HepG2 (cell line): Measurements from ENCODE around the gene KRTAP12-4. TPM values are rescaled to one million over a fixed set of nuclear protein-coding genes. Genes with fewer than 3 reads are reported as not detected.

Experiments used
- FUBP1 ChIP-seq: sonication (generic); formaldehyde crosslinking; IDR thresholded peaks from 2 replicates; pipeline ENCODE4 v1.5.1; 2020; ENCODE audit warnings: missing genetic modification reagents, mild to moderate bottlenecking, borderline replicate concordance
- HNRNPH1 ChIP-seq: fragments of 200-400 bp; formaldehyde crosslinking; optimal IDR thresholded peaks from 2 replicates; pipeline ENCODE3; 2017; ENCODE audit warnings: mild to moderate bottlenecking, low read depth, low read length
- IRX3 ChIP-seq: sonication (generic); formaldehyde crosslinking; IDR thresholded peaks from 2 replicates; pipeline ENCODE4 v1.8.1; 2023; ENCODE audit warnings: mild to moderate bottlenecking, low read depth, missing genetic modification reagents, borderline replicate concordance
- KDM2A ChIP-seq: sonication (generic); formaldehyde crosslinking; IDR thresholded peaks from 2 replicates; pipeline ENCODE4 v1.4.0; 2020; ENCODE audit warnings: low read depth, missing genetic modification reagents, borderline replicate concordance
- PCBP1 ChIP-seq: fragments of 200-400 bp; formaldehyde crosslinking; IDR thresholded peaks from 2 replicates; pipeline ENCODE4 v1.6.1; 2017; ENCODE audit warnings: mild to moderate bottlenecking, low read depth, low read length, borderline replicate concordance
- POLR2AphosphoS5 ChIP-seq: IDR thresholded peaks from 2 replicates; pipeline ENCODE4 v1.6.1; 2012; ENCODE audit warnings: low read depth, low read length
- RERE ChIP-seq: IDR thresholded peaks from 2 replicates; pipeline ENCODE4 v1.6.1; 2016; ENCODE audit warnings: low read depth, missing genetic modification reagents, missing compliant biosample characterization
- ZFP90 ChIP-seq: sonication (generic); formaldehyde crosslinking; IDR thresholded peaks from 2 replicates; pipeline ENCODE4 v1.8.0; 2022; ENCODE audit warnings: missing genetic modification reagents, mild to moderate bottlenecking, inconsistent platforms, borderline replicate concordance
- ZNF253 ChIP-seq: sonication (generic); formaldehyde crosslinking; IDR thresholded peaks from 2 replicates; pipeline ENCODE4 v1.8.0; 2022; ENCODE audit warnings: mild to moderate bottlenecking, missing genetic modification reagents, borderline replicate concordance
- ZNF558 ChIP-seq: sonication (generic); formaldehyde crosslinking; IDR thresholded peaks from 2 replicates; pipeline ENCODE4 v1.9.0; 2022; ENCODE audit warnings: mild to moderate bottlenecking, missing genetic modification reagents, borderline replicate concordance
- ZNF749 ChIP-seq: sonication (generic); formaldehyde crosslinking; IDR thresholded peaks from 2 replicates; pipeline ENCODE4 v1.8.0; 2022; ENCODE audit warnings: mild to moderate bottlenecking, missing genetic modification reagents, moderate library complexity, borderline replicate concordance
- polyA plus RNA-seq, 8 experiments: library from polyadenylated mRNA; depleted of rRNA in 3 of 8; stranded (reverse) in 7 of 8; unstranded in 1 of 8; fragments of >200 nt; fragmentation: Illumina TruSeq in 4 of 8; extraction: Trizol in 4 of 8; gene quantifications; 2 replicates each; pipeline versions ENCODE4 v1.2.1 to v1.2.3, GENCODE V29; 2011 to 2016; ENCODE audit warnings: low read depth in 4 of 8, missing spikeins in 1 of 8, mixed read lengths in 1 of 8; ENCODE audit not compliant: insufficient read depth in 1 of 8
- total RNA-seq, 5 experiments: library from RNA; depleted of rRNA; stranded (reverse); fragments of >200 nt; fragmentation: Illumina TruSeq; extraction: Trizol; gene quantifications; 2 replicates each; pipeline ENCODE4 v1.2.3, GENCODE V29; 2016; ENCODE audit warnings: low read depth in 1 of 5
- TF ChIP-seq, protein P1 (sequence below): sonication (generic); formaldehyde crosslinking; IDR thresholded peaks from 2 replicates; pipeline ENCODE4 v1.8.1; 2022; ENCODE audit warnings: mild to moderate bottlenecking, missing genetic modification reagents

Gene KRTAP12-4
- total and polyA plus RNA-seq, 2 of the 13 experiments (the other 11 are each of a cell fraction or from before 2014, with no cell fraction given): not detected

DNA sequence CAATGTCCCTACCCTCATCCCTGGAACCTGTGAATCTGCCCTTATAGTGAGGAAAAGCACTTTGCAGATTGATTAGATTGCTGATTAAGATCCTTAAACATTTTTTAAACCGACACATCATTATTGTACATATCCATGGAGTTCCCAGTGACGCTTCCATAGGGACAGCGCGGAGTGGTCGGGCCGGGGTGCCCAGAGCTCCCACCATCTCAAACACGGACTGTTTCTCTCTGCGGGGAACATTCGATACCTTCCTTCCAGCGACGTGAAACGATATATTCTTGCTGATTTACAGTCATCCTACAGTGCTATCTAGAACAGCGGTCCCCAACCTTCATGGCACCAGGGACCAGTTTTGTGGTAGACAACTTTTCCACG, 46.6 kb upstream of the KRTAP12-4 start (continued):
- TF ChIP-seq FUBP1 (CRISPR knock-in tag) (no peak), POLR2AphosphoS5 (no peak), ZNF749 (CRISPR knock-in tag) (no peak), ZNF253 (CRISPR knock-in tag) (no peak), PCBP1 (no peak), IRX3 (no peak), KDM2A (CRISPR knock-in tag) (no peak), HNRNPH1 (no peak), RERE (no peak), ZNF558 (CRISPR knock-in tag) (no peak), ZFP90 (no peak)
- TF ChIP-seq, protein P1, sequence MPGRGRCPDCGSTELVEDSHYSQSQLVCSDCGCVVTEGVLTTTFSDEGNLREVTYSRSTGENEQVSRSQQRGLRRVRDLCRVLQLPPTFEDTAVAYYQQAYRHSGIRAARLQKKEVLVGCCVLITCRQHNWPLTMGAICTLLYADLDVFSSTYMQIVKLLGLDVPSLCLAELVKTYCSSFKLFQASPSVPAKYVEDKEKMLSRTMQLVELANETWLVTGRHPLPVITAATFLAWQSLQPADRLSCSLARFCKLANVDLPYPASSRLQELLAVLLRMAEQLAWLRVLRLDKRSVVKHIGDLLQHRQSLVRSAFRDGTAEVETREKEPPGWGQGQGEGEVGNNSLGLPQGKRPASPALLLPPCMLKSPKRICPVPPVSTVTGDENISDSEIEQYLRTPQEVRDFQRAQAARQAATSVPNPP: no peak
